Neural crest cell (in vitro differentiated cells): ENCODE results near the gene LIX1. TPM values are rescaled to one million over a fixed set of nuclear protein-coding genes. Genes with fewer than 3 reads are reported as not detected.

Experiments
- DNase-seq: peaks from one replicate; pipeline ENCODE4 v3.0.0; 2021; ENCODE audit warnings: low read depth, mixed read lengths, low spot score
- H3K27ac Mint-ChIP-seq: one replicate; pipeline ENCODE4 v1.8.0; 2021; ENCODE audit warnings: mild to moderate bottlenecking, mixed read lengths; ENCODE audit not compliant: unreplicated experiment
- H3K27me3 Mint-ChIP-seq: 2 replicates; pipeline ENCODE4 v1.8.0; 2021; ENCODE audit warnings: low read depth, mild to moderate bottlenecking, mixed read lengths
- H3K36me3 Mint-ChIP-seq: 2 replicates; pipeline ENCODE4 v1.8.0; 2021; ENCODE audit warnings: low read depth, mild to moderate bottlenecking, mixed read lengths
- H3K4me1 Mint-ChIP-seq: 2 replicates; pipeline ENCODE4 v1.8.0; 2021; ENCODE audit warnings: mixed read lengths
- H3K4me3 Mint-ChIP-seq: one replicate; pipeline ENCODE4 v1.8.0; 2021; ENCODE audit warnings: mild to moderate bottlenecking, mixed read lengths
- H3K9me3 Mint-ChIP-seq: 2 replicates; pipeline ENCODE4 v1.8.0; 2021; ENCODE audit warnings: mixed read lengths
- CTCF ChIP-seq: fragments of 200-600 bp; sonication (generic); conservative IDR thresholded peaks from 2 replicates; pipeline ENCODE4 v1.5.0; 2021; ENCODE audit warnings: antibody characterized with exemption, mild to moderate bottlenecking
- total RNA-seq: library from RNA; stranded (reverse); gene quantifications from 2 replicates; pipeline ENCODE4 v1.2.1, GENCODE V29; 2021

LIX1 gene
- total RNA-seq, 1 donor from 2014 or later = 19.7 TPM

- Mint-ChIP-seq H3K4me1 (peaks cover 33% of the 10 kb centered on the region), H3K27me3 (no peaks in the 10 kb centered on the region), H3K9me3 (peaks cover 6% of the 10 kb centered on the region), H3K27ac (no peak overlapping the region), H3K4me3 (no peak overlapping the region), H3K36me3 (peaks cover 17% of the 10 kb centered on the region)
- no peak for DNase-seq
- TF ChIP-seq CTCF = no peak
These were observed 9.3 kb downstream of the LIX1 start for GRCh38 chr5:97133101-97133500.

GRCh38 chr5:97131921-97132320 lies 10.5 kb downstream of the LIX1 start:
- Mint-ChIP-seq H3K27me3 (no peaks in the 10 kb centered on the region), H3K9me3 (peaks cover 6% of the 10 kb centered on the region), H3K4me1 (peaks cover 31% of the 10 kb centered on the region), H3K4me3 (no peak overlapping the region), H3K36me3 (peaks cover 17% of the 10 kb centered on the region), H3K27ac (no peak overlapping the region)
- no peak for TF ChIP-seq CTCF
- no peak for DNase-seq

GRCh38 chr5:97131139-97131710 lies 11.2 kb downstream of the LIX1 start:
- Mint-ChIP-seq H3K27me3 (no peaks in the 10 kb centered on the region), H3K4me1 (peaks cover 30% of the 10 kb centered on the region), H3K27ac (no peak overlapping the region), H3K4me3 (no peak overlapping the region), H3K9me3 (peaks cover 7% of the 10 kb centered on the region), H3K36me3 (peaks cover 18% of the 10 kb centered on the region)
- DNase-seq = no peak
- TF ChIP-seq CTCF = no peak

- Mint-ChIP-seq H3K36me3 (peaks cover 26% of the 10 kb centered on the region), H3K4me1 (peaks cover 14% of the 10 kb centered on the region), H3K9me3 (peaks cover 7% of the 10 kb centered on the region), H3K27ac (no peak overlapping the region), H3K4me3 (no peak overlapping the region), H3K27me3 (no peaks in the 10 kb centered on the region)
- no peak for DNase-seq
- TF ChIP-seq CTCF = no peak
These were observed 14.7 kb downstream of the LIX1 start for GRCh38 chr5:97127727-97128126.

- Mint-ChIP-seq H3K4me3 (no peak overlapping the region), H3K27me3 (no peaks in the 10 kb centered on the region), H3K36me3 (peaks cover 23% of the 10 kb centered on the region), H3K9me3 (peaks cover 7% of the 10 kb centered on the region), H3K4me1 (peaks cover 5% of the 10 kb centered on the region), H3K27ac (no peak overlapping the region)
- no peak for DNase-seq
- no peak for TF ChIP-seq CTCF
These were observed 17.2 kb downstream of the LIX1 start for GRCh38 chr5:97125125-97125683.
